ENCODE results near the gene MIGA2. TPM values are rescaled to one million over a fixed set of nuclear protein-coding genes. Genes with fewer than 3 reads are reported as not detected.

Gene MIGA2
- total RNA-seq, 2 experiments from 2014 or later, result 53.2 to 56.9 TPM

DNA sequence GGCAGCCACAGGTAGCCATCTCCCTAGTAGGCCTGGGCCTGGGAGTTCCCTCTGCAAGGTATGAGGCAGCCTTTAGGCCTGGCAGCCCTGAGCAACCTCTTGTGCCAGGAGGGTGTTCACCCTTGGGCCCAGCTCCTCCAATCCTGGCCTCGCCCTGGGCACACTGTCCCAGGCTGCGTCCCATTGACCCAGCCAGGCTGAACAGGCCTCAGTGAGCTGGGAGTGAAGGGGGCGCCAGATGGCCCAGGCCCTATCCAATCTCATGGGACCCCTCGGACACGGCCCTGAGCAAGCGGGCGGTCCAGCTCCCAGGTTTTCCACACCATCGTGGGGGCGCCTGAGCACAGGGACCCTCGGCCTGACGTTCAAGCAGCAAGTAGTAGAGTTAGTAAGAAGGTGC is 22.8 kb upstream of the MIGA2 start:
- POLR2A ChIA-PET, result no interaction called here
- Histone ChIP-seq H3K4me1 (ENCODE audit: insufficient read depth, low read length) (no peaks in the 10 kb centered on the region), H3K9me3 (ENCODE audit: control insufficient read depth in 1 of 2, insufficient read depth in 1 of 2, low read length in 2 of 2) (no peaks in the 10 kb centered on the region), H3K27ac (ENCODE audit: low read depth in 1 of 2, low read length in 2 of 2) (no peak overlapping the region), H3K27me3 (ENCODE audit: control insufficient read depth in 1 of 2, insufficient read depth in 2 of 2, low read length in 2 of 2) (no peaks in the 10 kb centered on the region), H3K36me3 (ENCODE audit: insufficient read depth, low read length) (peaks cover 59% of the 10 kb centered on the region), H3K4me3 (ENCODE audit: low read length) (no peak overlapping the region)
- Mint-ChIP-seq H3K9me3 (no peaks in the 10 kb centered on the region), H3K4me1 (ENCODE audit: low read depth) (no peaks in the 10 kb centered on the region), H3K27ac (no peak overlapping the region), H3K4me3 (no peak overlapping the region), H3K36me3 (ENCODE audit: low read depth) (peaks cover 55% of the 10 kb centered on the region), H3K27me3 (no peaks in the 10 kb centered on the region)
- TF ChIP-seq, protein P1, sequence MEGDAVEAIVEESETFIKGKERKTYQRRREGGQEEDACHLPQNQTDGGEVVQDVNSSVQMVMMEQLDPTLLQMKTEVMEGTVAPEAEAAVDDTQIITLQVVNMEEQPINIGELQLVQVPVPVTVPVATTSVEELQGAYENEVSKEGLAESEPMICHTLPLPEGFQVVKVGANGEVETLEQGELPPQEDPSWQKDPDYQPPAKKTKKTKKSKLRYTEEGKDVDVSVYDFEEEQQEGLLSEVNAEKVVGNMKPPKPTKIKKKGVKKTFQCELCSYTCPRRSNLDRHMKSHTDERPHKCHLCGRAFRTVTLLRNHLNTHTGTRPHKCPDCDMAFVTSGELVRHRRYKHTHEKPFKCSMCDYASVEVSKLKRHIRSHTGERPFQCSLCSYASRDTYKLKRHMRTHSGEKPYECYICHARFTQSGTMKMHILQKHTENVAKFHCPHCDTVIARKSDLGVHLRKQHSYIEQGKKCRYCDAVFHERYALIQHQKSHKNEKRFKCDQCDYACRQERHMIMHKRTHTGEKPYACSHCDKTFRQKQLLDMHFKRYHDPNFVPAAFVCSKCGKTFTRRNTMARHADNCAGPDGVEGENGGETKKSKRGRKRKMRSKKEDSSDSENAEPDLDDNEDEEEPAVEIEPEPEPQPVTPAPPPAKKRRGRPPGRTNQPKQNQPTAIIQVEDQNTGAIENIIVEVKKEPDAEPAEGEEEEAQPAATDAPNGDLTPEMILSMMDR (IDR thresholded peaks at IDR 0.05), result no peak
- intact Hi-C loops (cut with DNase I, micrococcal nuclease), result no loop called here
- DNase-seq (no peak), ATAC-seq (ENCODE audit: poor library complexity) (no peak)
- CTCF ChIA-PET, result no interaction called here

DNA sequence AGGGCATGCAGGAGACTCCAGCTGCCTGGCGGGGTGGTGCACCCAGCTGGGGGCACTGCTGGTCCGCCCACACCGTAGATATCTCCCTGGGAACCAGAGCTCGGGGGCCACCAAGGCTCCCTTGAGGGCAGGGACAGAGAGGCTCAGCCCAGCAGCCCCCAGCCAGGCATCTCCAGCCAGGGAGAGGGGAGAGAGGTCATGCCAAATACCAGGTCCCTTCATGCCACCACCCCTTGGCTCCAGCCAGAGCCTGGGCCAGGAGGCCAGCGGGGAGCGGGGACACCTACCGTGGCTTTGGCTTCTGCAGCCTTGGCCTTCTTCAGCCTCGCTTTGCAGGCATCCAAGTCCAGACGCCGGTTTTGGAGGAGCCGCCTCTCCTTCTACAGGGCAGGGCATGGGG is 22.3 kb upstream of the MIGA2 start:
- POLR2A ChIA-PET, result interaction anchor here (1.2 kb wide), 1 partner anchor 14 kb away, joined by 3 read pairs; the partner anchor contains the start of gene SH3GLB2
- Histone ChIP-seq H3K27ac (ENCODE audit: low read depth in 1 of 2, low read length in 2 of 2) (no peak overlapping the region), H3K4me1 (ENCODE audit: insufficient read depth, low read length) (no peaks in the 10 kb centered on the region), H3K9me3 (ENCODE audit: control insufficient read depth in 1 of 2, insufficient read depth in 1 of 2, low read length in 2 of 2) (no peaks in the 10 kb centered on the region), H3K4me3 (ENCODE audit: low read length) (no peak overlapping the region), H3K36me3 (ENCODE audit: insufficient read depth, low read length) (peaks cover 60% of the 10 kb centered on the region), H3K27me3 (ENCODE audit: control insufficient read depth in 1 of 2, insufficient read depth in 2 of 2, low read length in 2 of 2) (no peaks in the 10 kb centered on the region)
- Mint-ChIP-seq H3K27me3 (no peaks in the 10 kb centered on the region), H3K9me3 (no peaks in the 10 kb centered on the region), H3K4me3 (no peak overlapping the region), H3K4me1 (ENCODE audit: low read depth) (no peaks in the 10 kb centered on the region), H3K36me3 (ENCODE audit: low read depth) (peaks cover 60% of the 10 kb centered on the region), H3K27ac (no peak overlapping the region)
- TF ChIP-seq, protein P1 (IDR thresholded peaks at IDR 0.05), result no peak
- intact Hi-C loops (cut with DNase I, micrococcal nuclease), result no loop called here
- DNase-seq (no peak), ATAC-seq (ENCODE audit: poor library complexity) (no peak)
- CTCF ChIA-PET, result no interaction called here

DNA sequence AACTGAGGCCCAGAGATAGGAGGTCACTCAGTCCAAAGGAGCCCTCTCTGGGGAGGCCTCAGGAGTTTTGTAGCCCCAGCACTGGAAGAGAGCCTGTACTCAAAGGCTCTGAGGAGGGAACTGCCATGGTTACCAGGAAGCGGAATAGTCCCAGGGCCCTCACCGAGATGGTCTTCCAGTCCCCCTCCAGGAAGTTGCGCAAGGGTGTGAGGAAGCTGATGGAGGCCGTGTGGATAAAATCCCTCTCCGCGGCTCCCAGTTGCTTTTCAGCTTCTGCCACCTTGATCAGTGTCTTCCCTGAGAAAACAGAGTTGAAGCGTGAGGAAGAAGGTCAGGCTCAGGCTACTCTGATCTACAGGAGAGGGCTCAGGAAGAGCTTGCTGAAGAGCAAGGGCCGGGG is 21.8 kb upstream of the MIGA2 start:
- Mint-ChIP-seq H3K4me3 (no peak overlapping the region), H3K27ac (no peak overlapping the region), H3K27me3 (no peaks in the 10 kb centered on the region), H3K9me3 (no peaks in the 10 kb centered on the region), H3K36me3 (ENCODE audit: low read depth) (peaks cover 60% of the 10 kb centered on the region), H3K4me1 (ENCODE audit: low read depth) (no peaks in the 10 kb centered on the region)
- intact Hi-C loops (cut with DNase I, micrococcal nuclease), result no loop called here
- Histone ChIP-seq H3K4me1 (ENCODE audit: insufficient read depth, low read length) (no peaks in the 10 kb centered on the region), H3K9me3 (ENCODE audit: control insufficient read depth in 1 of 2, insufficient read depth in 1 of 2, low read length in 2 of 2) (no peaks in the 10 kb centered on the region), H3K27me3 (ENCODE audit: control insufficient read depth in 1 of 2, insufficient read depth in 2 of 2, low read length in 2 of 2) (no peaks in the 10 kb centered on the region), H3K36me3 (ENCODE audit: insufficient read depth, low read length) (peaks cover 58% of the 10 kb centered on the region), H3K4me3 (ENCODE audit: low read length) (no peak overlapping the region), H3K27ac (ENCODE audit: low read depth in 1 of 2, low read length in 2 of 2) (no peak overlapping the region)
- TF ChIP-seq, protein P1 (IDR thresholded peaks at IDR 0.05), result no peak
- ChIA-PET CTCF (no interaction called here), POLR2A (interaction anchor here (1.2 kb wide), 1 partner anchor 14 kb away, joined by 3 read pairs; the partner anchor contains the start of gene SH3GLB2)
- no peak for DNase-seq
- ATAC-seq (ENCODE audit: poor library complexity), result no peak
